Measurements from ENCODE around the gene RIPPLY3.

GRCh38 chr21:36980280-36981048 lies 26.0 kb upstream of the RIPPLY3 start:
- TF ChIP-seq, protein P1, sequence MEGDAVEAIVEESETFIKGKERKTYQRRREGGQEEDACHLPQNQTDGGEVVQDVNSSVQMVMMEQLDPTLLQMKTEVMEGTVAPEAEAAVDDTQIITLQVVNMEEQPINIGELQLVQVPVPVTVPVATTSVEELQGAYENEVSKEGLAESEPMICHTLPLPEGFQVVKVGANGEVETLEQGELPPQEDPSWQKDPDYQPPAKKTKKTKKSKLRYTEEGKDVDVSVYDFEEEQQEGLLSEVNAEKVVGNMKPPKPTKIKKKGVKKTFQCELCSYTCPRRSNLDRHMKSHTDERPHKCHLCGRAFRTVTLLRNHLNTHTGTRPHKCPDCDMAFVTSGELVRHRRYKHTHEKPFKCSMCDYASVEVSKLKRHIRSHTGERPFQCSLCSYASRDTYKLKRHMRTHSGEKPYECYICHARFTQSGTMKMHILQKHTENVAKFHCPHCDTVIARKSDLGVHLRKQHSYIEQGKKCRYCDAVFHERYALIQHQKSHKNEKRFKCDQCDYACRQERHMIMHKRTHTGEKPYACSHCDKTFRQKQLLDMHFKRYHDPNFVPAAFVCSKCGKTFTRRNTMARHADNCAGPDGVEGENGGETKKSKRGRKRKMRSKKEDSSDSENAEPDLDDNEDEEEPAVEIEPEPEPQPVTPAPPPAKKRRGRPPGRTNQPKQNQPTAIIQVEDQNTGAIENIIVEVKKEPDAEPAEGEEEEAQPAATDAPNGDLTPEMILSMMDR (IDR thresholded peaks at IDR 0.05): peak in 5 of 7 experiments; percentile 10 to 42 (median 35)
- TF ChIP-seq POLR2A (IDR thresholded peaks at IDR 0.05): peak; percentile 35 to 64 (median 57)
